Tibial nerve (tissue), 4 donors: Measurements from ENCODE around the gene TMEM170B. TPM values are rescaled to one million over a fixed set of nuclear protein-coding genes. Genes with fewer than 3 reads are reported as not detected.

ENCODE experiments used
- DNase-seq, 2 donors: peaks; one replicate each; pipeline ENCODE4 v3.0.0-alpha.2; 2019; ENCODE audit warnings: low spot score in 2 of 2
- H3K27ac ChIP-seq, 4 donors: fragments of 200-600 bp; sonication (generic) in 3 of 4; one replicate each; pipeline ENCODE4 v1.5.1; 2017 to 2019; ENCODE audit warnings: mild to moderate bottlenecking in 1 of 4
- H3K27me3 ChIP-seq, 2 donors: fragments of 200-600 bp; sonication (generic) in 1 of 2; one replicate each; pipeline versions ENCODE4 v1.5.1 to v1.6.0; 2017 to 2019
- H3K36me3 ChIP-seq, 3 donors: fragments of 200-600 bp; sonication (generic); one replicate each; pipeline ENCODE4 v1.5.1; 2018 to 2019
- H3K4me1 ChIP-seq, 4 donors: fragments of 200-600 bp; sonication (generic) in 3 of 4; one replicate each; pipeline ENCODE4 v1.5.1; 2017 to 2019
- H3K4me3 ChIP-seq, 4 donors: fragments of 200-600 bp; sonication (generic) in 3 of 4; one replicate each; pipeline ENCODE4 v1.5.1; 2017 to 2019; ENCODE audit warnings: mild to moderate bottlenecking in 1 of 4, moderate library complexity in 1 of 4
- H3K9me3 ChIP-seq, 4 donors: fragments of 200-600 bp; sonication (generic) in 3 of 4; one replicate each; pipeline ENCODE4 v1.5.1; 2017 to 2019
- CTCF ChIP-seq, 5 experiments: fragments of 200-600 bp in 3 of 5; fragments of 450-650 bp in 2 of 5; sonication (generic) in 3 of 5; IDR thresholded peaks; one replicate each; pipeline ENCODE4 v1.5.1; 2016 to 2019; ENCODE audit warnings: antibody characterized with exemption in 5 of 5, mild to moderate bottlenecking in 3 of 5, moderate library complexity in 2 of 5
- EP300 ChIP-seq, 2 donors: sonication (generic); formaldehyde crosslinking; IDR thresholded peaks; one replicate each; pipeline ENCODE4 v1.6.1; 2017; ENCODE audit warnings: antibody characterized with exemption in 2 of 2, mild to moderate bottlenecking in 1 of 2
- POLR2A ChIP-seq, 2 donors: fragments of 450-650 bp; IDR thresholded peaks; one replicate each; pipeline ENCODE4 v1.6.1; 2017; ENCODE audit warnings: antibody characterized with exemption in 2 of 2, mild to moderate bottlenecking in 2 of 2, moderate library complexity in 2 of 2
- WGBS, 2 donors: methylation state at CpG; one replicate each; pipeline ENCODE4 v1.1.5; 2018; 5-methylcytosine and 5-hydroxymethylcytosine counted together
- small RNA-seq: library from RNA; depleted of rRNA; stranded (forward); fragments of <200 nt; gene quantifications from one replicate; pipeline ENCODE3, GENCODE V24; 2016
- total RNA-seq, 4 donors: library from RNA; depleted of rRNA; stranded (reverse); fragments of >200 nt; gene quantifications; one replicate each; pipeline ENCODE4 v1.1.0, GENCODE V29; 2016

Gene TMEM170B
- total RNA-seq, 4 donors from 2014 or later: 6.1 to 8.7 (median 7.4) TPM

GRCh38 chr6:11631008-11631407 lies 93.5 kb downstream of the TMEM170B start:
- Histone ChIP-seq H3K9me3 (no peaks in the 10 kb centered on the region), H3K27ac (no peak overlapping the region), H3K27me3 (no peaks in the 10 kb centered on the region), H3K4me1 (peaks cover 0 to 5% (median 0%) of the 10 kb centered on the region in 4 donors), H3K4me3 (no peak overlapping the region), H3K36me3 (no peaks in the 10 kb centered on the region)
- 71 to 89% methylated on average over 7 of the region's 7 CpGs for WGBS, 2 donors
- DNase-seq: no peak
- TF ChIP-seq EP300 (IDR thresholded peaks at IDR 0.05) (no peak), POLR2A (IDR thresholded peaks at IDR 0.05) (no peak), CTCF (IDR thresholded peaks at IDR 0.05) (no peak)

- Histone ChIP-seq H3K9me3 (no peaks in the 10 kb centered on the region), H3K4me3 (no peak overlapping the region), H3K36me3 (no peaks in the 10 kb centered on the region), H3K27ac (no peak overlapping the region), H3K4me1 (peaks cover 0 to 5% (median 0%) of the 10 kb centered on the region in 4 donors), H3K27me3 (no peaks in the 10 kb centered on the region)
- TF ChIP-seq EP300 (IDR thresholded peaks at IDR 0.05) (no peak), POLR2A (IDR thresholded peaks at IDR 0.05) (no peak), CTCF (IDR thresholded peaks at IDR 0.05) (no peak)
- 82 to 88% methylated on average over 5 of the region's 5 CpGs for WGBS, 2 donors
- no peak for DNase-seq
These were observed 94.0 kb downstream of the TMEM170B start for GRCh38 chr6:11631539-11631938.

GRCh38 chr6:11632231-11632630 lies 94.7 kb downstream of the TMEM170B start:
- Histone ChIP-seq H3K9me3 (no peaks in the 10 kb centered on the region), H3K27ac (no peak overlapping the region), H3K36me3 (no peaks in the 10 kb centered on the region), H3K27me3 (no peaks in the 10 kb centered on the region), H3K4me3 (no peak overlapping the region), H3K4me1 (peaks cover 0 to 11% (median 0%) of the 10 kb centered on the region in 4 donors)
- DNase-seq: no peak
- 67 to 72% methylated on average over 9 of the region's 9 CpGs for WGBS, 2 donors
- TF ChIP-seq POLR2A (IDR thresholded peaks at IDR 0.05) (no peak), EP300 (IDR thresholded peaks at IDR 0.05) (no peak), CTCF (IDR thresholded peaks at IDR 0.05) (no peak)

GRCh38 chr6:11632795-11633511 lies 95.4 kb downstream of the TMEM170B start:
- no peaks in the 10 kb centered on the region for H3K36me3 ChIP-seq
- H3K9me3 ChIP-seq: no peaks in the 10 kb centered on the region
- no peak for TF ChIP-seq CTCF (IDR thresholded peaks at IDR 0.05)
- TF ChIP-seq EP300 (IDR thresholded peaks at IDR 0.05): no peak
- TF ChIP-seq POLR2A (IDR thresholded peaks at IDR 0.05): no peak
- H3K27ac ChIP-seq: no peak overlapping the region
- no peaks in the 10 kb centered on the region for H3K27me3 ChIP-seq
- H3K4me3 ChIP-seq: no peak overlapping the region
- no peak for DNase-seq
- peaks cover 0 to 11% (median 0%) of the 10 kb centered on the region in 4 donors for H3K4me1 ChIP-seq
- WGBS, 2 donors: 87 to 92% methylated on average over 11 of the region's 11 CpGs

Small RNAs within 50 kb of the gene (small RNA-seq; reads per million reads assigned to genes)
- gene RNU1-64P: not detected

Other genes starting within 250 kb of the TMEM170B start
- not detected for gene ADTRP, start 241.1 kb downstream of the TMEM170B start, total RNA-seq